ENCODE measurements around the gene SOHLH1. TPM values are rescaled to one million over a fixed set of nuclear protein-coding genes. Genes with fewer than 3 reads are reported as not detected.

The SOHLH1 gene
- total and polyA plus RNA-seq, 12 donors, result not detected

GRCh38 chr9:135664266-135664665, 35.0 kb downstream of the SOHLH1 start:
- peaks cover 0 to 40% (median 21%) of the 10 kb centered on the region in 7 donors for H3K27me3 ChIP-seq
- no peaks in the 10 kb centered on the region for H3K9me3 ChIP-seq
- TF ChIP-seq CTCF (IDR thresholded peaks at IDR 0.05), result no peak
- no peak overlapping the region for H3K27ac ChIP-seq
- ATAC-seq (no peak), DNase-seq (no peak)
- 86 to 89% methylated on average over 10 of the region's 10 CpGs for WGBS, 2 donors
- no peaks in the 10 kb centered on the region for H3K36me3 ChIP-seq
- no peaks in the 10 kb centered on the region for H3K4me1 ChIP-seq
- no peak overlapping the region for H3K4me3 ChIP-seq
- intact Hi-C loops (cut with DNase I), result no loop called here

GRCh38 chr9:135663857-135664256, 35.4 kb downstream of the SOHLH1 start:
- Histone ChIP-seq H3K27ac (no peak overlapping the region), H3K27me3 (peaks cover 0 to 40% (median 21%) of the 10 kb centered on the region in 7 donors), H3K9me3 (no peaks in the 10 kb centered on the region), H3K36me3 (no peaks in the 10 kb centered on the region), H3K4me1 (no peaks in the 10 kb centered on the region), H3K4me3 (no peak overlapping the region)
- no peak for ATAC-seq
- no peak for DNase-seq
- intact Hi-C loops (cut with DNase I), result no loop called here
- no peak for TF ChIP-seq CTCF (IDR thresholded peaks at IDR 0.05)
- WGBS, 2 donors, result 88 to 91% methylated on average over 12 of the region's 12 CpGs

- no peak overlapping the region for H3K4me3 ChIP-seq
- no peaks in the 10 kb centered on the region for H3K9me3 ChIP-seq
- intact Hi-C loops (cut with DNase I), result no loop called here
- no peaks in the 10 kb centered on the region for H3K36me3 ChIP-seq
- H3K4me1 ChIP-seq, result no peaks in the 10 kb centered on the region
- peaks cover 0 to 40% (median 21%) of the 10 kb centered on the region in 7 donors for H3K27me3 ChIP-seq
- ATAC-seq (no peak), DNase-seq (no peak)
- WGBS, 2 donors, result 61 to 67% methylated on average over 3 of the region's 3 CpGs
- TF ChIP-seq CTCF (IDR thresholded peaks at IDR 0.05), result no peak
- no peak overlapping the region for H3K27ac ChIP-seq
Observed at GRCh38 chr9:135663451-135663770, 35.9 kb downstream of the SOHLH1 start.

GRCh38 chr9:135662758-135663450, 36.4 kb downstream of the SOHLH1 start, which contains the start of gene LCN9:
Gene LCN9 (plus strand): TSS chr9:135663309. CDS start chr9:135663322, 13 bp downstream.
- Histone ChIP-seq H3K4me1 (no peaks in the 10 kb centered on the region), H3K9me3 (no peaks in the 10 kb centered on the region), H3K27ac (no peak within 1 kb of the TSS), H3K27me3 (peaks cover 0 to 40% (median 24%) of the 10 kb centered on the region in 7 donors), H3K36me3 (no peaks in the 10 kb centered on the region), H3K4me3 (no peak within 1 kb of the TSS)
- ATAC-seq (peak in 5 of 8 donors; percentile 42 to 84 (median 57)), DNase-seq (no peak)
- intact Hi-C loops (cut with DNase I), result no loop called here
- WGBS, 2 donors, result 40 to 50% methylated on average over 25 of the region's 25 CpGs
- TF ChIP-seq CTCF (IDR thresholded peaks at IDR 0.05), result no peak

Data from heart right ventricle (tissue), 16 donors.